GM18868 (cell line): ENCODE data around the gene HS3ST4.
"Not testable (repeated sequence)": the region's sequence is repeated elsewhere in the genome, so short reads cannot be mapped to it uniquely, and the experiment has no call there.

Source experiments
- ATAC-seq: cut with Tn5 transposase; IDR thresholded peaks from one replicate; pipeline ENCODE4 v1.9.1; 2021; ENCODE audit warnings: mild to moderate bottlenecking, moderate library complexity; ENCODE audit not compliant: unreplicated experiment

The HS3ST4 gene

DNA sequence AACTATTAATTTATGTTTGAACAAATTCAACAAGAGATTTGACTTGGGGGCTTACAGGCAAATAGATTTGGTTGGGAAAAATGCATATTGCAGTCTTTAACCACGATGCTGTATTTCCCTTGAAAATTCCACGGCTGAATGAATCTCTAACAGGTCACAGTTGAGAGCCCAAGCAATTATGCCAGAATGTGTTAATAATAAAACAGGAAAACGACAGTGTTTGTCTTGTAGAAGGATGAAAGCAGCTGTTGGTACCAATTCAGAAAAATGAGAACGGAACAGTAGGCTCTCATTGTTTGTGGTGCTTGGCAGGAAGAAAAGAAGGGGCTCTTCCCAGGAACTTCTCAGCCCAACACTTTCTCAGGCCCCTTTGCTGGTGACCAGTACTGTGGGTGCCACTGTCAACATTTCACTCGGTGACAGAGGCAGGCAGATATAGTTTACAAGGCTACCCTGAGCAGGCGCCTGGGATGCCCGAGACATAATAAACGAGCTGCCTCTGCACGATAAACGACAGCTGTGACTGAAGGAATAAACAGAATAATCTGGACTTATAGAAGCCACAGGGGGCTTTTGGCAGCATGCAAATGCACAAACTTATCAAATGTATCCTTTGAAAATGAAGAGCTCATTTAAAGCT lies 387.1 kb downstream of the HS3ST4 start:
- no peak for ATAC-seq

- no peak for ATAC-seq
These were observed 395.3 kb downstream of the HS3ST4 start for GRCh38 chr16:26087091-26087490.

DNA sequence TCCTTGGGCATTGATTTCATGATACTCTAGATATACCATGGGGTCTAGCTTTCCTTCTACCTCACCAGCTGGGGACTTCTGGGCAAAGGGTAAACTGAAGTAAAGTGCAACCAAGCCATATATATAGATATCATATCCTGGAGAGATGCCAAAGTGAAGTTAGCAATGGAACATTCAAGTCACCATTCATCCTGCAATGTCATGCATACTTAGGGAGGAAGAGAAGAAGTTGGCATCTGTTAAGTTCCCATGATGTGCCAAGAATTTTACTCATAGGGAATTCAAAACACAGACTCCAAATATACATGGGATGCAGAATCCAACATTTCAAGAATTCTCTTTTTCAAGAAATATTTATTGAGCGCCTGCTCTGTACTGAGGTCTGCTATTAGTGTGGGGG lies 399.8 kb downstream of the HS3ST4 start:
- no peak for ATAC-seq

GRCh38 chr16:26098206-26098605 lies 406.4 kb downstream of the HS3ST4 start:
- not testable (repeated sequence) for ATAC-seq

DNA sequence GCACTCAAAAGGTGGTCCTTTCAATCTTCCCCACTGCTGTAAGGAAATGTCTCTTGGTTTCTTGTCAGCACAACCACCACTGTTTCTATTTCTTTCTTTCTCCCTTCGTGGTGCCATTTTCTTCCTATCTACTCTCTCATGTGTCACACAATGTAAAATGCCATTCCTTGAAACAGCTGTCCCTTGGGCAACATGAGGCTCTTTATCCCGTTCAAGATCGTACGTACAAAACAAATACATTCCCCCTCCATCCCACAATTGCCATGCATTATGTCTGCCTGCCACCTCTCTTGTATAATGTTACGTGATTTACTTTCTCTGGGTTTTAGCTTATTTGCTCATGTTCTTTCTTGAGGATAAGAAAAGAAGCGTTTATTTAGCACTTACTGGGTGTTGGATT lies 410.6 kb downstream of the HS3ST4 start:
- ATAC-seq = no peak

GRCh38 chr16:26108836-26109505 lies 417.2 kb downstream of the HS3ST4 start:
- ATAC-seq = no peak

DNA sequence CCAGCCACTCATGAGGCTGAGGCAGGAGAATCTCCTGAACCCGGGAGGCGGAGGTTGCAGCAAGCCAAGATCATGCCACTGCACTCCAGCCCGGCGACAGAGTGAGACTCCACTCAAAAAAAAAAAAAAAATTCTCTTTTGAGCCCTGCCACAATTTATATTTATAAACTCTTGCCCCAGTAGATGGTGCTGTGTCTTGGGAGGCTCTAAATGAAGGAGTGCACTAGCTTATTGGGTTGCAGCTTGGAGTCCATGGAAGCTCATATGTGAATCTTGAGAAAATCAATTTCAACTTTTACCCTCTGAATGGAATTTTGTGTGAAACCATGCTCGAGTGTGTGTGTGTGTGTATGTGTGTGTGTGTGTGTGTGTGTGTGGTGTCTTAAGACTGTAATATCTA lies 420.1 kb downstream of the HS3ST4 start:
- no peak for ATAC-seq

GRCh38 chr16:26118575-26118974 lies 426.8 kb downstream of the HS3ST4 start:
- ATAC-seq = no peak

- ATAC-seq = no peak
These were observed 429.0 kb downstream of the HS3ST4 start for GRCh38 chr16:26120729-26121128.

GRCh38 chr16:26128296-26128695 lies 436.5 kb downstream of the HS3ST4 start:
- ATAC-seq = no peak

DNA sequence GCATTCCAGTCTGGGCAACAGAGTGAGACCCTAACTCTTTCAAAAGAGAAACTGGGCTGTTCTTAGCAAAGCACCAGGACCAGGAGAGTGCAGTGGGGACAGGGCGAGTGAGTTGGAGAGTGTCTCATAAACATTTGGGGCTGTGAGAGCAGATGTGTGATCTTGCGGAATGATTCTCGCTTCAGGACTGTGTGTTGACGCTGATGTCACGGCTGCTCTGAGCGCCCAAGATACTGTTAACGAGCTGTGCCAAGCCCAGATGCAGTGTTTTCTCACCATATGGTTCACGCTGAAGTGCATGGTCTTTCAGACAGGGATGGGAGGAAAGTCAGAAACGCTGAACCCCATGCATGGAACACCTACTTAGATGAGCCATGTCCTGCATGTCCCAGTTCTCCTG lies 438.2 kb downstream of the HS3ST4 start:
- ATAC-seq = no peak

GRCh38 chr16:26133416-26134093 lies 441.8 kb downstream of the HS3ST4 start:
- no peak for ATAC-seq

- no peak for ATAC-seq
These were observed 442.8 kb downstream of the HS3ST4 start for GRCh38 chr16:26134588-26134987.

GRCh38 chr16:26137956-26138355 lies 446.2 kb downstream of the HS3ST4 start:
- no peak for ATAC-seq

DNA sequence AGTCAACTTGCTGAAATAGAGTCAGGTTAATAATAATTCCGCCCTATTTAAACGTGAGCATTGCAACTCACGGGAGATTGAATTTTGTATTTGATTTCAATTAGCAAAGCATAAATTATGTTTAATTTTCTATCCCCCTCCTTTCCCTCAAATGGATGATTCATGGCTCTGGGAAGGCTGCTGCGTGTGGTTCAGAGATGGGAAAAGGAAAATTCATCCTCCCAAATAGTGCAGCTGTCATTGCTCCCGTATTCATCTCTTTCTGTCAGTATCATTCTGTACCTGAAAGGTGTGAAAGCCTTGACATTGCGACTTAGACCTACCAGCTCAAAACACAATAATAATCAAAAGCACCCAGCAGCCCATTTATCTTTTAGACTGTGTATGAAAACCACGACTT lies 447.3 kb downstream of the HS3ST4 start:
- ATAC-seq = no peak

DNA sequence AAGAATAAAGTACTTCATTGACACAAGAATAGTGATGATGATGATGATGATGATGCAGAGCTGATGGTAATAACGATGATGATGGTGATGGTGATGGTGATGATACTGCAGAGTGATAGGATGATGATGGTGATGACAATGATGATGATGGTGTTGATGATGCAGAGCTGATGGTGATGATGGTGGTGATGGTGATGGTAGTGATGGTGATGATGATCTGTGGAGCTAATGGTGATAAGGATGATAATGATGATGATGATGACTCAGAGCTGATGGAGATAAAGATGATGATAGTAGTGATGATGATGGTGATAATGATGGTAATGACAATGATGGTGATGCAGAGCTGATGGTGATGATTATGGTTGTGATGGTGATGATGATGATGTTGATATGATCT lies 448.1 kb downstream of the HS3ST4 start:
- no peak for ATAC-seq

GRCh38 chr16:26149364-26150190 lies 457.8 kb downstream of the HS3ST4 start:
- ATAC-seq = no peak

GRCh38 chr16:26155221-26155620 lies 463.5 kb downstream of the HS3ST4 start:
- ATAC-seq = no peak

DNA sequence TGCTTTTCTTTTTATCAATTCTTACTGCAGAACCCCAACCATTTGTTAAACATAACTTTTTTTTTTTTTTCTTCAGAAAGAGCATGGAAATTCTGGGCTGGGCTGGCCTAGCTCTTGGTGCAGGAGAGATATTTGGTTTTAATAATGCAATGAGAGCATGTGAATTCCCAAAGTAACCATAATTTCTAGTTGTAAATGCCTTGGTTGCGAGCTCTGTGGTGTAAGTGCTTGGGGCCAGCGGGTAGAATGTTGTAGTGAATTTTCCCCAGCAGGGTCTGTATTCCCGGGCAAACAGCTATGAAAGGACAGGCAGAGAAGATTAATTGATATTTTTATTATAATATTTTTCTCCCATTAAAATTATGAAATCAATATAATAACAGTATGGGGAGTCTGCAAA lies 465.6 kb downstream of the HS3ST4 start:
- no peak for ATAC-seq

DNA sequence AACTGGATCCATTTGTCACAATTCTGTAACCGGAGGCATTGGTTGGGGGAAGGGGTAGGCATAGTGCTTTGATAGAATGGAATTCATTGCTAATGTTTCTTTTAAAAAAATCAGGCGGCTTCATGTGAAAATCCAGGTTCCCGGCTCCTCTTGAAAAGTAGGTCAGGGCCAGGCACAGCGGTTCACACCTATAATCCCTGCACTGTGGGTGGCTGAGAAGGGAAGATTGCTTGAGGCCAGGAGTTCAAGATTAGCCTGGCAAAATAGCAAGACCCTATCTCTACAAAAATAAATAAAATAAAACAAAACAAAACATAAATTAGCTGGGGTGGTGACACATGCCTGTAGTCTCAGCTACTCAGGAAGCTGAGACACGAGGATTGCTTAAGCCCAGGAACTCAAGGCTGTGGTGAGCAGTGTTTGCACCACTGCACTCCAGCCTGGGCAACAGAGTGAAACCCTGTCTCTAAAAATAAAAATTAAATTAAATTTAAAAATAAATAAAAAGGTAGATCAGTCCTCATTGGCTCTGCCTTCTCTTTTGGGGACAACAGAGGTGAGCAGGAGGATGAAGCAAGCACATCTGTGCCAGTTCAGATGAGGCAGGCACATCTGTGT lies 466.5 kb downstream of the HS3ST4 start:
- ATAC-seq = no peak
